K562 (cell line): ENCODE data around the gene SNX25. TPM values are rescaled to one million over a fixed set of nuclear protein-coding genes. Genes with fewer than 3 reads are reported as not detected.

Experiments used
- ATAC-seq: fragments of 200-7000 bp; cut with Tn5 transposase; 3 replicates; pipeline ENCODE4 v1.9.1; 2020; ENCODE audit warnings: moderate library complexity
- BruUV-seq: library from RNA; stranded (reverse); fragments of 400-500 nt; replicated peaks from 2 replicates; lab custom pipeline; 2021; lab: Mats Ljungman, UMichigan
- CTCF ChIA-PET: fragments of 300-600 bp; formaldehyde crosslinking; extraction: SDS; loops from one replicate; lab custom pipeline; 2021; ENCODE audit warnings: low intra/inter-chr PET ratio; lab: Yijun Ruan, JAX
- POLR2A ChIA-PET: fragments of 300-600, 350-650 bp; sonication (Branson Sonifier 250); formaldehyde crosslinking; extraction: SDS; loops from one replicate; lab custom pipeline; 2021; ENCODE audit warnings: antibody characterized with exemption, inconsistent platforms; lab: Yijun Ruan, JAX
- DNase-seq, 4 experiments: peaks; one replicate each; pipeline versions ENCODE4 v3.0.0 to v3.0.0-alpha.2; 2011 to 2018; ENCODE audit warnings: low spot score in 3 of 4, mixed read lengths in 3 of 4; ENCODE audit errors: extremely low read depth in 1 of 4
- FAIRE-seq: peaks from 2 replicates; lab custom pipeline; 2011; peaks lifted over from hg19 to GRCh38; lab: Jason Lieb, UNC
- H2AFZ ChIP-seq: 2 replicates; pipeline ENCODE4 v1.6.0; 2011; ENCODE audit warnings: low read depth, low read length, control low read depth, inconsistent platforms
- H3K27ac ChIP-seq: fragments of 200-600 bp; 3 replicates; pipeline ENCODE4 v1.8.0; 2011; ENCODE audit warnings: low read depth, mild to moderate bottlenecking, control low read depth, inconsistent platforms, low read length, moderate library complexity, mixed read lengths; ENCODE audit errors: extremely low read depth
- H3K27me3 ChIP-seq, 2 experiments: fragments of 300-600 bp in 1 of 2; 2 replicates in 1 of 2; 3 replicates in 1 of 2; pipeline versions ENCODE4 v1.6.0 to v1.8.0; 2011; ENCODE audit warnings: inconsistent platforms in 2 of 2, low read length in 2 of 2, mild to moderate bottlenecking in 1 of 2, mixed read lengths in 1 of 2, moderate library complexity in 1 of 2; ENCODE audit not compliant: control insufficient read depth in 2 of 2, insufficient read depth in 2 of 2
- H3K36me3 ChIP-seq: fragments of 300-600 bp; 3 replicates; pipeline ENCODE4 v1.8.0; 2011; ENCODE audit warnings: mild to moderate bottlenecking, low read length, inconsistent platforms; ENCODE audit not compliant: control insufficient read depth, insufficient read depth
- H3K4me1 ChIP-seq, 2 experiments: fragments of 200-600 bp in 1 of 2; replicated peaks in 1 of 2; 2 replicates in 1 of 2; 3 replicates in 1 of 2; pipeline versions ENCODE4 v1.5.1 to v1.8.0; 2011; ENCODE audit warnings: inconsistent platforms in 2 of 2, low read length in 2 of 2, mild to moderate bottlenecking in 1 of 2, mixed read lengths in 1 of 2, moderate library complexity in 1 of 2; ENCODE audit not compliant: control insufficient read depth in 2 of 2, insufficient read depth in 2 of 2
- H3K4me2 ChIP-seq: 2 replicates; pipeline ENCODE4 v1.6.1; 2011; ENCODE audit warnings: low read length, control low read depth, inconsistent platforms, mixed read lengths; ENCODE audit not compliant: insufficient read depth
- H3K4me3 ChIP-seq: fragments of 200-600 bp; sonication (generic), shearing (Covaris generic); 2 replicates; pipeline ENCODE4 v1.5.1; 2016; ENCODE audit warnings: control low read depth, inconsistent platforms
- H3K79me2 ChIP-seq: fragments of 200-600 bp; 3 replicates; pipeline ENCODE4 v1.8.0; 2011; ENCODE audit warnings: low read length, inconsistent platforms; ENCODE audit not compliant: control insufficient read depth, insufficient read depth
- H3K9ac ChIP-seq, 2 experiments: 2 replicates each; pipeline versions ENCODE4 v1.6.0 to v1.6.1; 2011; ENCODE audit warnings: low read depth in 2 of 2, low read length in 2 of 2, control low read depth in 1 of 2, inconsistent platforms in 1 of 2, mild to moderate bottlenecking in 1 of 2, mixed read lengths in 1 of 2; ENCODE audit not compliant: insufficient read depth in 1 of 2
- H3K9me1 ChIP-seq: one replicate; pipeline ENCODE4 v1.6.0; 2011; ENCODE audit warnings: inconsistent platforms, mild to moderate bottlenecking, low read length, moderate library complexity; ENCODE audit not compliant: control insufficient read depth, insufficient read depth
- H3K9me3 ChIP-seq: replicated peaks from 2 replicates; pipeline ENCODE4 v1.5.1; 2011; ENCODE audit warnings: low read depth, low read length, inconsistent platforms; ENCODE audit not compliant: control insufficient read depth, insufficient read depth
- H4K20me1 ChIP-seq: replicated peaks from 2 replicates; pipeline ENCODE4 v1.6.1; 2011; ENCODE audit warnings: low read length, inconsistent platforms, mixed read lengths; ENCODE audit not compliant: control insufficient read depth, insufficient read depth
- ATF1 ChIP-seq, 2 experiments: fragments of 450-650 bp in 1 of 2; IDR thresholded peaks; 2 replicates each; pipeline ENCODE4 v1.6.1; 2016; ENCODE audit warnings: missing compliant biosample characterization in 1 of 2, missing genetic modification characterization in 1 of 2
- FOXM1 ChIP-seq, 2 experiments: fragments of 450-650 bp in 1 of 2; sonication (generic) in 1 of 2; formaldehyde crosslinking in 1 of 2; IDR thresholded peaks; 2 replicates each; pipeline versions ENCODE4 v1.6.1 to v1.9.0; 2017 to 2022; ENCODE audit warnings: low read depth in 2 of 2, mild to moderate bottlenecking in 2 of 2, missing genetic modification reagents in 1 of 2, moderate library complexity in 1 of 2
- RFX1 ChIP-seq: fragments of 450-650 bp; IDR thresholded peaks from 2 replicates; pipeline ENCODE4 v1.6.1; 2016; ENCODE audit warnings: mild to moderate bottlenecking, moderate library complexity
- SMAD3 ChIP-seq: fragments of 450-650 bp; formaldehyde crosslinking; conservative IDR thresholded peaks from 2 replicates; pipeline ENCODE4 v1.4.0; 2020; ENCODE audit warnings: mild to moderate bottlenecking
- SMARCA4 ChIP-seq: fragments of 450-650 bp; IDR thresholded peaks from 2 replicates; pipeline ENCODE4 v1.6.1; 2016
- SP2 ChIP-seq: IDR thresholded peaks from 2 replicates; pipeline ENCODE4 v1.6.1; 2011; ENCODE audit warnings: mild to moderate bottlenecking, low read depth, low read length, moderate library complexity; ENCODE audit not compliant: poor library complexity, severe bottlenecking; ENCODE audit errors: extremely low read depth
- SRSF1 ChIP-seq: fragments of 200-400 bp; formaldehyde crosslinking; IDR thresholded peaks from 2 replicates; pipeline ENCODE4 v1.6.1; 2017; ENCODE audit warnings: mild to moderate bottlenecking, low read depth, low read length, moderate library complexity
- TBL1XR1 ChIP-seq, 2 experiments: IDR thresholded peaks; 2 replicates each; pipeline ENCODE4 v1.6.1; 2012; ENCODE audit warnings: improper control_type of control experiment in 2 of 2, low read length in 2 of 2, mild to moderate bottlenecking in 1 of 2
- ZNF121 ChIP-seq: sonication (generic); formaldehyde crosslinking; conservative IDR thresholded peaks from 2 replicates; pipeline ENCODE4 v1.8.0; 2022; ENCODE audit warnings: missing genetic modification reagents
- ZNF511 ChIP-seq: sonication (generic); formaldehyde crosslinking; IDR thresholded peaks from 2 replicates; pipeline ENCODE4 v1.8.0; 2022; ENCODE audit warnings: mild to moderate bottlenecking, missing genetic modification reagents
- ZNF512 ChIP-seq: IDR thresholded peaks from 2 replicates; pipeline ENCODE4 v1.6.1; 2016; ENCODE audit warnings: missing genetic modification characterization, missing compliant biosample characterization
- WGBS: fragments of 100-300 bp; shearing (Covaris generic); methylation state at CpG from one replicate; pipeline ENCODE4 v1.1.6; 2016; ENCODE audit warnings: low coverage, mixed read lengths; ENCODE audit not compliant: insufficient coverage; ENCODE audit errors: missing lambda C conversion rate; 5-methylcytosine and 5-hydroxymethylcytosine counted together
- in situ Hi-C: fragments of 300-500 bp; cut with MboI; formaldehyde crosslinking; loops from 4 replicates; pipeline ENCODE4 v1.15.0; 2018; ENCODE audit warnings: inconsistent platforms, mixed read lengths
- intact Hi-C: fragments of 100-400 bp; cut with micrococcal nuclease; formaldehyde crosslinking; loops from 2 replicates; pipeline ENCODE4 v1.14.2; 2022
- polyA plus RNA-seq, 8 experiments: library from polyadenylated mRNA; depleted of rRNA in 4 of 8; stranded (reverse) in 5 of 8; unstranded in 3 of 8; fragments of >200 nt; fragmentation: Nextera tagmentation in 2 of 8; fragmentation: Illumina TruSeq in 1 of 8; extraction: Ambion mirVana in 2 of 8; extraction: Trizol in 1 of 8; gene quantifications; 2 replicates each; pipeline versions ENCODE4 v1.2.1 to v1.2.3, GENCODE V29; 2011 to 2014; ENCODE audit warnings: inconsistent platforms in 1 of 8, missing spikeins in 1 of 8
- total RNA-seq, 7 experiments: library from RNA; depleted of rRNA in 6 of 7; stranded (reverse); fragments of >200 nt in 6 of 7; fragmentation: Illumina TruSeq in 2 of 7; extraction: Trizol in 2 of 7; gene quantifications; 2 replicates each; pipeline versions ENCODE4 v1.2.1 to v1.2.3, GENCODE V29; 2011 to 2021; ENCODE audit warnings: low replicate concordance in 1 of 7

SNX25 gene
- total and polyA plus RNA-seq, 9 of the 15 experiments (the other 6 are each of a cell fraction or from before 2014, with no cell fraction given) = 2.5 to 23.4 (median 13.3) TPM

GRCh38 chr4:185207466-185207865 is 1.9 kb upstream of the SNX25 start:
- Histone ChIP-seq H3K4me1 (peaks cover 26 to 33% of the 10 kb centered on the region in 2 experiments; a peak in 4 of 5 replicates), H3K36me3 (no peaks in the 10 kb centered on the region), H3K9me1 (no peaks in the 10 kb centered on the region), H3K9me3 (no peaks in the 10 kb centered on the region), H3K27ac (no peak overlapping the region), H4K20me1 (peaks cover 8% of the 10 kb centered on the region; the same call in 1 of the 2 replicates), H3K27me3 (no peaks in the 10 kb centered on the region), H3K4me2 (no peak overlapping the region), H3K9ac (no peak overlapping the region), H2AFZ (no peak overlapping the region), H3K79me2 (peaks cover 45% of the 10 kb centered on the region), H3K4me3 (no peak overlapping the region)
- ChIA-PET CTCF (no interaction called here), POLR2A (interaction anchor here (0.6 to 1.0 kb wide), 2 partner anchors 11 to 519 kb away, joined by 3 to 4 read pairs; no protein-coding TSS in a partner anchor)
- intact Hi-C loops = no loop called here
- no peak for TF ChIP-seq TBL1XR1 (IDR thresholded peaks at IDR 0.05; ENCODE audit: low read length in 2 of 2)
- TF ChIP-seq SMARCA4 = no peak
- TF ChIP-seq RFX1 = no peak
- no peak for TF ChIP-seq ZNF511 (CRISPR knock-in tag)
- no peak for TF ChIP-seq SMAD3
- no peak for TF ChIP-seq SP2
- no peak for TF ChIP-seq ZNF121
- TF ChIP-seq FOXM1 (IDR thresholded peaks at IDR 0.05; ENCODE audit: low read depth) = no peak
- no peak for TF ChIP-seq FOXM1 (CRISPR knock-in tag; IDR thresholded peaks at IDR 0.05; ENCODE audit: low read depth)
- no peak for TF ChIP-seq ZNF512 (tag)
- no peak for TF ChIP-seq ATF1 (CRISPR knock-in tag; IDR thresholded peaks at IDR 0.05)
- TF ChIP-seq ATF1 (tag; IDR thresholded peaks at IDR 0.05) = no peak
- TF ChIP-seq SRSF1 = no peak
- DNase-seq (no peak), FAIRE-seq (no peak), ATAC-seq (no peak)
- in situ Hi-C loops = loop anchor here (10.0 kb wide), 1 partner anchor 187 kb away; the partner anchor contains the start of genes ANKRD37 and LRP2BP
- BruUV-seq = no TSS peak
- 58% methylated on average over 5 of the region's 5 CpGs for WGBS
